Peyer's patch (tissue), 4 donors: ENCODE data around the gene MAP7D1.

Experiments
- POLR2A ChIP-seq, 2 donors: fragments of 450-650 bp; IDR thresholded peaks; one replicate each; pipeline ENCODE4 v1.5.1; 2017; ENCODE audit warnings: antibody characterized with exemption in 2 of 2, mild to moderate bottlenecking in 2 of 2, moderate library complexity in 2 of 2
- TF ChIP-seq, protein P1 (sequence below), 6 experiments: fragments of 450-650 bp in 4 of 6; fragments of 200-600 bp in 2 of 6; sonication (generic) in 1 of 6; IDR thresholded peaks; one replicate each; pipeline ENCODE4 v1.5.1; 2017 to 2019; ENCODE audit warnings: antibody characterized with exemption in 6 of 6, mild to moderate bottlenecking in 3 of 6, moderate library complexity in 1 of 6

DNA sequence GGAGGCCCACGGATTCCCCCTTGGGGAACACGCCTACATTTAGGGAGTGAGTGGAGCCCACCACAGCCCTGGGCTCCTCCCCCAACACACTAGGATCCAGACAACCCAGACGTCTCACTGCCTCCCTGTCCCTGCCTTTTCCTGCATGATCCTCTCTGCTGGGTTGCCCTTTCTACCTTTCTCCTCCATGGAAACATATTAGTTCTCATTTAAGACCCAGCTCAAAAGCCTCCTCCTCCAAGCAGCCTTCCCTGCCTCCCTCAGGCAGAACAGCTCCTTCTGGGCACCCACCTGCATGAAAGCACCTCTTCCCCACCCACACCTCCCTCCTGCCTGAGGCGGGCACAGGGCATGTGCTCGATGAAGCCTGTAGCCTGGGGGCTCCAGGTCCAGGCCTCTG, 41.6 kb upstream of the MAP7D1 start:
- no peak for TF ChIP-seq POLR2A (IDR thresholded peaks at IDR 0.05)
- TF ChIP-seq, protein P1, sequence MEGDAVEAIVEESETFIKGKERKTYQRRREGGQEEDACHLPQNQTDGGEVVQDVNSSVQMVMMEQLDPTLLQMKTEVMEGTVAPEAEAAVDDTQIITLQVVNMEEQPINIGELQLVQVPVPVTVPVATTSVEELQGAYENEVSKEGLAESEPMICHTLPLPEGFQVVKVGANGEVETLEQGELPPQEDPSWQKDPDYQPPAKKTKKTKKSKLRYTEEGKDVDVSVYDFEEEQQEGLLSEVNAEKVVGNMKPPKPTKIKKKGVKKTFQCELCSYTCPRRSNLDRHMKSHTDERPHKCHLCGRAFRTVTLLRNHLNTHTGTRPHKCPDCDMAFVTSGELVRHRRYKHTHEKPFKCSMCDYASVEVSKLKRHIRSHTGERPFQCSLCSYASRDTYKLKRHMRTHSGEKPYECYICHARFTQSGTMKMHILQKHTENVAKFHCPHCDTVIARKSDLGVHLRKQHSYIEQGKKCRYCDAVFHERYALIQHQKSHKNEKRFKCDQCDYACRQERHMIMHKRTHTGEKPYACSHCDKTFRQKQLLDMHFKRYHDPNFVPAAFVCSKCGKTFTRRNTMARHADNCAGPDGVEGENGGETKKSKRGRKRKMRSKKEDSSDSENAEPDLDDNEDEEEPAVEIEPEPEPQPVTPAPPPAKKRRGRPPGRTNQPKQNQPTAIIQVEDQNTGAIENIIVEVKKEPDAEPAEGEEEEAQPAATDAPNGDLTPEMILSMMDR (IDR thresholded peaks at IDR 0.05), result no peak
